RKO (cell line): ENCODE results near the gene SNRNP70.
A peak's percentile ranks its signal among the peaks of the same experiment; 100 is the strongest.
"Not testable (repeated sequence)": the region's sequence is repeated elsewhere in the genome, so short reads cannot be mapped to it uniquely, and the experiment has no call there.

Experiments used
- DNase-seq: peaks from one replicate; pipeline ENCODE4 v3.0.0-alpha.2; 2016; ENCODE audit warnings: low spot score

Gene SNRNP70

GRCh38 chr19:49120325-49120683, 35.1 kb downstream of the SNRNP70 start:
- DNase-seq, result no peak

GRCh38 chr19:49120868-49121267, 35.6 kb downstream of the SNRNP70 start:
- no peak for DNase-seq

GRCh38 chr19:49121841-49122240, 36.6 kb downstream of the SNRNP70 start:
- not testable (repeated sequence) for DNase-seq

GRCh38 chr19:49123285-49123684, 38.0 kb downstream of the SNRNP70 start:
- DNase-seq, result not testable (repeated sequence)

GRCh38 chr19:49125025-49125731, 39.9 kb downstream of the SNRNP70 start:
- DNase-seq, result no peak

GRCh38 chr19:49126575-49126974, 41.3 kb downstream of the SNRNP70 start:
- DNase-seq, result no peak

GRCh38 chr19:49127225-49127624, 42.0 kb downstream of the SNRNP70 start:
- DNase-seq, result not testable (repeated sequence)

- DNase-seq, result peak; percentile 96
Measured at GRCh38 chr19:49127674-49128544, 42.7 kb downstream of the SNRNP70 start.

- no peak for DNase-seq
Measured at GRCh38 chr19:49128545-49129237, 43.4 kb downstream of the SNRNP70 start.

- no peak for DNase-seq
Measured at GRCh38 chr19:49129238-49129583, 44.0 kb downstream of the SNRNP70 start.

GRCh38 chr19:49130325-49130724, 45.1 kb downstream of the SNRNP70 start:
- no peak for DNase-seq

- no peak for DNase-seq
Measured at GRCh38 chr19:49132974-49133609, 47.8 kb downstream of the SNRNP70 start.

- DNase-seq, result no peak
Measured at GRCh38 chr19:49133621-49134454, 48.6 kb downstream of the SNRNP70 start.

GRCh38 chr19:49135686-49136085, 50.4 kb downstream of the SNRNP70 start:
- no peak for DNase-seq

- DNase-seq, result no peak
Measured at GRCh38 chr19:49136771-49137171, 51.5 kb downstream of the SNRNP70 start.

GRCh38 chr19:49140951-49141350, 55.7 kb downstream of the SNRNP70 start:
- DNase-seq, result no peak

GRCh38 chr19:49141352-49141751, 56.1 kb downstream of the SNRNP70 start:
- no peak for DNase-seq

GRCh38 chr19:49142866-49143335, 57.6 kb downstream of the SNRNP70 start:
- DNase-seq, result no peak

GRCh38 chr19:49145573-49146407, 60.5 kb downstream of the SNRNP70 start:
- no peak for DNase-seq

- not testable (repeated sequence) for DNase-seq
Measured at GRCh38 chr19:49146408-49146770, 61.1 kb downstream of the SNRNP70 start.
